ENCODE results near the gene ANKRD44.

The ANKRD44 gene

DNA sequence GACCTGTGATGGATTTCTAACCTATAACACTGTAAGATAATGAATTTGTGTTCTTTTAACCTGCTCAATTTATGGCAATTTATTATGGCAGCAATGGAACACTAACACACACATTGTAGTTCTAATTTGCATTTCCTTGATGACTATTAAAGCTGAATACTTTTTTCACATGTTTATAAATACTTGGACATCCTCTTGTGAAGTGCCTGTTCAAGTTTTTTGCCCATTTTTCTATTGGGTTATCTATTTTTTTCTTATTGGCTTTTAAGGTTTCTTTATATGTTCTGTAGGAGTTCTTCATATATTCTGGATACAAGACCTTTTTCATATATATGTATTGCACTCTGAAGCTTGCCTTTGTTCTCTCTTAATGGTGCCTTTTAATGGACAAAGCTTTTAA is 255.5 kb downstream of the ANKRD44 start:
- no peak overlapping the region for H3K4me3 ChIP-seq (ENCODE audit: low read depth, low read length, poor library complexity, severe bottlenecking)
- H3K27me3 ChIP-seq (ENCODE audit: insufficient read depth, low read length) = no peaks in the 10 kb centered on the region
- H3K9ac ChIP-seq (ENCODE audit: low read length) = no peak overlapping the region
- no peak overlapping the region for H2AFZ ChIP-seq (ENCODE audit: low read length)
- no peak overlapping the region for H3K4me2 ChIP-seq (ENCODE audit: low read length)
- no peaks in the 10 kb centered on the region for H3K79me2 ChIP-seq (ENCODE audit: insufficient read depth, low read length)
- H3K9me3 ChIP-seq (ENCODE audit: low read length) = peaks cover 16% of the 10 kb centered on the region; the same call in 1 of the 2 replicates
- H3K36me3 ChIP-seq (ENCODE audit: insufficient read depth, low read length) = peaks cover 36% of the 10 kb centered on the region
- H3K9me2 ChIP-seq (ENCODE audit: low read depth, low read length) = no peaks in the 10 kb centered on the region
- no peaks in the 10 kb centered on the region for H3K4me1 ChIP-seq (ENCODE audit: insufficient read depth, low read length, severe bottlenecking)
- no peak overlapping the region for H3K27ac ChIP-seq (ENCODE audit: low read depth, low read length, poor library complexity, severe bottlenecking)
- H4K20me1 ChIP-seq (ENCODE audit: insufficient read depth, low read length) = no peaks in the 10 kb centered on the region
- no peak for TF ChIP-seq EZH2 (IDR thresholded peaks at IDR 0.05; ENCODE audit: borderline replicate concordance, low read length)
- TF ChIP-seq, protein P1, sequence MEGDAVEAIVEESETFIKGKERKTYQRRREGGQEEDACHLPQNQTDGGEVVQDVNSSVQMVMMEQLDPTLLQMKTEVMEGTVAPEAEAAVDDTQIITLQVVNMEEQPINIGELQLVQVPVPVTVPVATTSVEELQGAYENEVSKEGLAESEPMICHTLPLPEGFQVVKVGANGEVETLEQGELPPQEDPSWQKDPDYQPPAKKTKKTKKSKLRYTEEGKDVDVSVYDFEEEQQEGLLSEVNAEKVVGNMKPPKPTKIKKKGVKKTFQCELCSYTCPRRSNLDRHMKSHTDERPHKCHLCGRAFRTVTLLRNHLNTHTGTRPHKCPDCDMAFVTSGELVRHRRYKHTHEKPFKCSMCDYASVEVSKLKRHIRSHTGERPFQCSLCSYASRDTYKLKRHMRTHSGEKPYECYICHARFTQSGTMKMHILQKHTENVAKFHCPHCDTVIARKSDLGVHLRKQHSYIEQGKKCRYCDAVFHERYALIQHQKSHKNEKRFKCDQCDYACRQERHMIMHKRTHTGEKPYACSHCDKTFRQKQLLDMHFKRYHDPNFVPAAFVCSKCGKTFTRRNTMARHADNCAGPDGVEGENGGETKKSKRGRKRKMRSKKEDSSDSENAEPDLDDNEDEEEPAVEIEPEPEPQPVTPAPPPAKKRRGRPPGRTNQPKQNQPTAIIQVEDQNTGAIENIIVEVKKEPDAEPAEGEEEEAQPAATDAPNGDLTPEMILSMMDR (IDR thresholded peaks at IDR 0.05; ENCODE audit: low read length) = no peak
- H3F3A ChIP-seq (ENCODE audit: insufficient read depth, low read length) = no peaks in the 10 kb centered on the region

DNA sequence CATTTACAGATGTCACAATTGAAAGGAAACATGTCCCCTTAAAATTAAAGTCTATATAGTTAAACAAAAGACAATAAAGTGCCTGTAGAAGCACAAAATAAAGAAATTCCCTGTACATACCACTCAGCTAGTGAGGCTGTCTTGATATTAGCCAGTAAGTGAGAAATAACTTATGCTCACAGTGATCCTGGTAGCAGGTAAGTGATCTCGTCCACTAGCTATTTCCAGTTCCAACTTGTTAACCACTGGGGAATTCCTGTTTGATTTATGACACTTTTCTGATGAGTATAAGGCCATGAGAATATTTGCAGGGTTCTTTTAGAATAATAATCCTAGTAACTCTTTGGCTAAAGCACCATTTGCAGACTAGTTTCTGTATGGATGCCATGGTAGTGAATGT is 256.1 kb downstream of the ANKRD44 start:
- Histone ChIP-seq H3K27ac (ENCODE audit: low read depth, low read length, poor library complexity, severe bottlenecking) (no peak overlapping the region), H3F3A (ENCODE audit: insufficient read depth, low read length) (no peaks in the 10 kb centered on the region), H2AFZ (ENCODE audit: low read length) (no peak overlapping the region), H3K9me2 (ENCODE audit: low read depth, low read length) (no peaks in the 10 kb centered on the region), H3K4me3 (ENCODE audit: low read depth, low read length, poor library complexity, severe bottlenecking) (no peak overlapping the region), H4K20me1 (ENCODE audit: insufficient read depth, low read length) (no peaks in the 10 kb centered on the region), H3K4me1 (ENCODE audit: insufficient read depth, low read length, severe bottlenecking) (no peaks in the 10 kb centered on the region), H3K79me2 (ENCODE audit: insufficient read depth, low read length) (no peaks in the 10 kb centered on the region), H3K27me3 (ENCODE audit: insufficient read depth, low read length) (no peaks in the 10 kb centered on the region), H3K9ac (ENCODE audit: low read length) (no peak overlapping the region), H3K4me2 (ENCODE audit: low read length) (no peak overlapping the region), H3K36me3 (ENCODE audit: insufficient read depth, low read length) (peaks cover 34% of the 10 kb centered on the region), H3K9me3 (ENCODE audit: low read length) (peaks cover 16% of the 10 kb centered on the region; the same call in 1 of the 2 replicates)
- TF ChIP-seq, protein P1 (IDR thresholded peaks at IDR 0.05; ENCODE audit: low read length) = no peak

DNA sequence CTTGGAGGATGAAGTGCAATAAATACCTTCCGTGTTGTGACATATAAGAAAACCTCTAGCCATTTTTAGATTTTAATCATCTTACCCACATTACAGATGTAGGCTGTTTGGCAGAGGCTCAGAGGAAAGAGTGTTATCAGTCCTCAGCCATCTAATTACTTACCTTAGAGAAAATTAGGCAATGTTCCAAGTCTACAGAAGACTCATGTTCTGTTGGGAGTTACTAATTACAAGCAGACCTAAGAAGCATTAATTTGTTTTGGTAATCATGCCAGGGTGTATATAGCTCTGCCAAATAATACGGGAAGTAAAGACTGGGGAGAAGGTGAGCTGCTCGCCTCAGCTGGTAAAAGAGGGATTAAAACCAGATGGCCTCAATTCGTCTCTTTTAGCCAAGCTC is 258.2 kb downstream of the ANKRD44 start:
- TF ChIP-seq, protein P1 (IDR thresholded peaks at IDR 0.05; ENCODE audit: low read length) = no peak
- no peak for TF ChIP-seq EZH2 (IDR thresholded peaks at IDR 0.05; ENCODE audit: borderline replicate concordance, low read length)
- no peak overlapping the region for H3K4me3 ChIP-seq (ENCODE audit: low read depth, low read length, poor library complexity, severe bottlenecking)

More for the DNA sequence above, 258.2 kb downstream of the ANKRD44 start:
- Histone ChIP-seq H3K27me3 (ENCODE audit: insufficient read depth, low read length) (no peaks in the 10 kb centered on the region), H3F3A (ENCODE audit: insufficient read depth, low read length) (no peaks in the 10 kb centered on the region), H3K36me3 (ENCODE audit: insufficient read depth, low read length) (peaks cover 29% of the 10 kb centered on the region), H3K4me1 (ENCODE audit: insufficient read depth, low read length, severe bottlenecking) (no peaks in the 10 kb centered on the region), H4K20me1 (ENCODE audit: insufficient read depth, low read length) (no peaks in the 10 kb centered on the region), H3K9me3 (ENCODE audit: low read length) (peaks cover 16% of the 10 kb centered on the region; the same call in 1 of the 2 replicates), H3K79me2 (ENCODE audit: insufficient read depth, low read length) (no peaks in the 10 kb centered on the region), H3K4me2 (ENCODE audit: low read length) (no peak overlapping the region), H2AFZ (ENCODE audit: low read length) (no peak overlapping the region), H3K9ac (ENCODE audit: low read length) (no peak overlapping the region), H3K27ac (ENCODE audit: low read depth, low read length, poor library complexity, severe bottlenecking) (no peak overlapping the region), H3K9me2 (ENCODE audit: low read depth, low read length) (no peaks in the 10 kb centered on the region)
